ENCODE measurements around the gene YIPF7. TPM values are rescaled to one million over a fixed set of nuclear protein-coding genes. Genes with fewer than 3 reads are reported as not detected.
A peak's percentile ranks its signal among the peaks of the same experiment; 100 is the strongest.

YIPF7 gene
- total RNA-seq, 1 donor = not detected

- TF ChIP-seq, protein P1, sequence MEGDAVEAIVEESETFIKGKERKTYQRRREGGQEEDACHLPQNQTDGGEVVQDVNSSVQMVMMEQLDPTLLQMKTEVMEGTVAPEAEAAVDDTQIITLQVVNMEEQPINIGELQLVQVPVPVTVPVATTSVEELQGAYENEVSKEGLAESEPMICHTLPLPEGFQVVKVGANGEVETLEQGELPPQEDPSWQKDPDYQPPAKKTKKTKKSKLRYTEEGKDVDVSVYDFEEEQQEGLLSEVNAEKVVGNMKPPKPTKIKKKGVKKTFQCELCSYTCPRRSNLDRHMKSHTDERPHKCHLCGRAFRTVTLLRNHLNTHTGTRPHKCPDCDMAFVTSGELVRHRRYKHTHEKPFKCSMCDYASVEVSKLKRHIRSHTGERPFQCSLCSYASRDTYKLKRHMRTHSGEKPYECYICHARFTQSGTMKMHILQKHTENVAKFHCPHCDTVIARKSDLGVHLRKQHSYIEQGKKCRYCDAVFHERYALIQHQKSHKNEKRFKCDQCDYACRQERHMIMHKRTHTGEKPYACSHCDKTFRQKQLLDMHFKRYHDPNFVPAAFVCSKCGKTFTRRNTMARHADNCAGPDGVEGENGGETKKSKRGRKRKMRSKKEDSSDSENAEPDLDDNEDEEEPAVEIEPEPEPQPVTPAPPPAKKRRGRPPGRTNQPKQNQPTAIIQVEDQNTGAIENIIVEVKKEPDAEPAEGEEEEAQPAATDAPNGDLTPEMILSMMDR (IDR thresholded peaks at IDR 0.05; ENCODE audit: insufficient read depth, low read depth, low read length) = no peak
- no peak for DNase-seq (ENCODE audit: low read depth)
Observed at GRCh38 chr4:44632089-44632488, 19.3 kb downstream of the YIPF7 start.

GRCh38 chr4:44629280-44629866 lies 22.1 kb downstream of the YIPF7 start:
- H3K4me3 ChIP-seq (ENCODE audit: low read depth, low read length) = no peak overlapping the region
- TF ChIP-seq, protein P1 (IDR thresholded peaks at IDR 0.05; ENCODE audit: insufficient read depth, low read depth, low read length) = peak; percentile 73
- DNase-seq (ENCODE audit: low read depth) = peak; percentile 43

More at GRCh38 chr4:44632089-44632488, 19.3 kb downstream of the YIPF7 start:
- no peak overlapping the region for H3K4me3 ChIP-seq (ENCODE audit: low read depth, low read length)

DNA sequence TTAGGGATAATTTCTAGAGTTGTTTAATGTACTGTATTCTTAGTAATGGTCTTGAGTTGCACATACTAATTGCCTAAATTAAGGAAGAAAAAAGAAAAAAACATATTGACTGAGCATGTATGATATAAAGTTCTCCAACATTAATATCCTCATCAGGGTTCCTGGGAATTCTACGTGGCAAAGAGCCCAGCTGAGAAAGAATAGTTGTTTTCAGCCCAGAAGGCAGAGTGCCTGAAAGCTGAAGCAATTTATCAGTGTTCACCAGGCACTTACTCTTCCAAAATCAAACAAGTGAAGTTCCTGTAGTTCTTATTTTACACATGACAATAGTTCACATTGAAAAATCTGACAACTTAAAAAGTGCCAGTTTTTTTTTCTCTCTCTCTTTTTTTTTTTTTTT lies 27.7 kb downstream of the YIPF7 start:
- no peak overlapping the region for H3K4me3 ChIP-seq (ENCODE audit: low read depth, low read length)
- DNase-seq (ENCODE audit: low read depth) = no peak
- TF ChIP-seq, protein P1 (IDR thresholded peaks at IDR 0.05; ENCODE audit: insufficient read depth, low read depth, low read length) = no peak

DNA sequence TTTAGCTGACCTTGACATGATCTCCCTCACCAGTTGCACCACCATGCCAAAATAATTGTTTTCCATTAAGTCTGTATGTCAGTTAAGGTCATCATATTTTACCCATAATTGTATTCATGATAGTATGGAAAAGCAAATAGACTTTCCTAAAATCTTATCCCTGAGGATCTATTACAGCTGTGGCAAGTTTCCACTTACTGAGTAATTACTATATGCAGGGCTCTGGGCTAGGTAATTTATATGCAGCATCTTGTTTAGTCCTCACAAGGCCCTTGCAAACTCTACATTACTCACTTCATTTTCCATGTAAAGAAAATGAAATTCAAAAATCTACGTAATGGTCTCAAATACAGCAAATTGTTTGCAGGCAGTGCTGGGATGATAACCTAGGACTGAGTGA lies 34.8 kb downstream of the YIPF7 start:
- no peak overlapping the region for H3K4me3 ChIP-seq (ENCODE audit: low read depth, low read length)
- DNase-seq (ENCODE audit: low read depth) = no peak
- TF ChIP-seq, protein P1 (IDR thresholded peaks at IDR 0.05; ENCODE audit: insufficient read depth, low read depth, low read length) = no peak

DNA sequence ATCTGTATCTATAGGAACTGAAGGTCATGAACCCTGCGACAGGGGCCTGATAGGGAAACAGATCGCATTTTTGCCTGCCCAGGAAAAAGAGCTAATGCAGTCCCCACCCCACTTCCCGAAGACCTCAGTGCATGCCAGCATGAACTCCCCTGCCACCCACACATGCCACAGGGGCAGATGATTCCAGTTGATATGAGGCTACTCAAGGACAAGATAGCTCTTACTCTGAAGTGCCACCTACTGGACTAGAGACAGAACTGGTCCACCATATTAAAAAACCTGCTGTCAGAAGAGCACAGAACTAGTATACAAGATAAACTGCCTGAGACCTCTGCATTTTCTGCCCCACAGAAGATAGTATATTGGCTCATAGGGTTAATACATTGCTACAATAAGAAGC lies 68.0 kb downstream of the YIPF7 start:
- no peak for DNase-seq (ENCODE audit: low read depth)
- H3K4me3 ChIP-seq (ENCODE audit: low read depth, low read length) = no peak overlapping the region
- TF ChIP-seq, protein P1 (IDR thresholded peaks at IDR 0.05; ENCODE audit: insufficient read depth, low read depth, low read length) = no peak

DNA sequence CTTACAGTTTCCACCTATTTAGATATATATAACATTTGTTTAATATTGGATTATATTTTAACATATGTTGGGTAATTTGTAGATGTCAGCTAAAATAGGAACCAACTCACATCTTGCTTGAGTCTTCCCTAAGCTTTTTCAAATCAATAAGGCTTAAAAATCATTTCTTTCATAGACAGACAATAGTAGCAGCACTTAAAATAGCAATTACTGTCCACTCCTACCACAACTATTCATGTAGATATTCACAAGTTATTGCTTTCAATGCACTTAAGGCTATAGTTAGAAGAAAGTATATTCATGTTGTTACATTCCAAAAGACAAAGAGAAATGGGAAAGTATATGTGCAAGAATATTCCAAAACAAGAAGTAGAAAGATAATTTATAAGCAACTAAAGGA lies 71.2 kb downstream of the YIPF7 start:
- no peak for DNase-seq (ENCODE audit: low read depth)
- no peak overlapping the region for H3K4me3 ChIP-seq (ENCODE audit: low read depth, low read length)
- TF ChIP-seq, protein P1 (IDR thresholded peaks at IDR 0.05; ENCODE audit: insufficient read depth, low read depth, low read length) = no peak

- TF ChIP-seq, protein P1 (IDR thresholded peaks at IDR 0.05; ENCODE audit: insufficient read depth, low read depth, low read length) = no peak
- no peak overlapping the region for H3K4me3 ChIP-seq (ENCODE audit: low read depth, low read length)
- no peak for DNase-seq (ENCODE audit: low read depth)
Observed at GRCh38 chr4:44578954-44579353, 72.5 kb downstream of the YIPF7 start.

Measured in fibroblast of villous mesenchyme (primary cell).